VCaP (cell line): ENCODE results near the gene SPAG6.

Experiments used
- H3K27ac ChIP-seq: fragments of 450-650 bp; 2 replicates; pipeline ENCODE4 v1.5.1; 2017
- TF ChIP-seq, protein P1 (sequence below): fragments of 450-650 bp; conservative IDR thresholded peaks from 2 replicates; pipeline ENCODE4 v1.5.1; 2017; ENCODE audit warnings: mild to moderate bottlenecking, moderate library complexity

Gene SPAG6

DNA sequence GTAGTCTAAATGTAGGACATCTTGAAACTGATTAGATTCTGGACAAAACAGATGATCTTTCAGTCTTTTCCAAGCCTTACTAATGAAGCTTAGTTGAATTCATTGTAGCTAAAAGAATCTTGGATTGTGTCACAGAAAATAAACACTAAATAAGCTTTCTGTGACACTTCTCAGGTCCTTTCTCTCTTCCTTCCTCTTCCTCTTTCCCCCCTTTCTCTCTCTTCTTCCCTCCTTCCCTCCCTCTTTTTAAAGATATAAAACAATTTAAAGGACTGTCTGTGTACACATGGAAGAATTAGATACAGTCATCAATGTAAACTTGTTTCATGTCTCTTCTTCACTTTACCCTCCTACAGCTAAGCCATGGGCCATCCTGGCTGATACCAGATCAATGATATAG lies 34.4 kb upstream of the SPAG6 start:
- no peak overlapping the region for H3K27ac ChIP-seq
- TF ChIP-seq, protein P1, sequence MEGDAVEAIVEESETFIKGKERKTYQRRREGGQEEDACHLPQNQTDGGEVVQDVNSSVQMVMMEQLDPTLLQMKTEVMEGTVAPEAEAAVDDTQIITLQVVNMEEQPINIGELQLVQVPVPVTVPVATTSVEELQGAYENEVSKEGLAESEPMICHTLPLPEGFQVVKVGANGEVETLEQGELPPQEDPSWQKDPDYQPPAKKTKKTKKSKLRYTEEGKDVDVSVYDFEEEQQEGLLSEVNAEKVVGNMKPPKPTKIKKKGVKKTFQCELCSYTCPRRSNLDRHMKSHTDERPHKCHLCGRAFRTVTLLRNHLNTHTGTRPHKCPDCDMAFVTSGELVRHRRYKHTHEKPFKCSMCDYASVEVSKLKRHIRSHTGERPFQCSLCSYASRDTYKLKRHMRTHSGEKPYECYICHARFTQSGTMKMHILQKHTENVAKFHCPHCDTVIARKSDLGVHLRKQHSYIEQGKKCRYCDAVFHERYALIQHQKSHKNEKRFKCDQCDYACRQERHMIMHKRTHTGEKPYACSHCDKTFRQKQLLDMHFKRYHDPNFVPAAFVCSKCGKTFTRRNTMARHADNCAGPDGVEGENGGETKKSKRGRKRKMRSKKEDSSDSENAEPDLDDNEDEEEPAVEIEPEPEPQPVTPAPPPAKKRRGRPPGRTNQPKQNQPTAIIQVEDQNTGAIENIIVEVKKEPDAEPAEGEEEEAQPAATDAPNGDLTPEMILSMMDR = no peak

DNA sequence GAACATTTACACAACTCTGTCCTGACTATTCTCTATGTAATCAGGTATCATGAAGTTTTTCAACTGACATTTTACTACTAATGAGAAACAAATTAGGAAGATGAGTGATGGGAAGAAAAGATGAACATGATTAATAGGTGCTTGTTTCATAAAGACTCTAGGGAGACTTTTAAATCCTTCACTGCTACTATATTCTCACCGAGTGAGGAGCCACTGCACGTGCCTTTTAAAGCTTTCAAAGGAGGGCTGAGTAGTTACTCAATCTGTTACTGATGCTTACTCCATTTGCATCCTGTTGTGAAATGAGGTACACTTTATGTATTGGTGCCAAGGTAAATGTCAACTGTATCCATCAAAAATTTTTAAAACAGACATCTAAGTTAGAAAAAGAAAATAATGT lies 30.4 kb upstream of the SPAG6 start:
- H3K27ac ChIP-seq = no peak overlapping the region
- TF ChIP-seq, protein P1 = no peak

DNA sequence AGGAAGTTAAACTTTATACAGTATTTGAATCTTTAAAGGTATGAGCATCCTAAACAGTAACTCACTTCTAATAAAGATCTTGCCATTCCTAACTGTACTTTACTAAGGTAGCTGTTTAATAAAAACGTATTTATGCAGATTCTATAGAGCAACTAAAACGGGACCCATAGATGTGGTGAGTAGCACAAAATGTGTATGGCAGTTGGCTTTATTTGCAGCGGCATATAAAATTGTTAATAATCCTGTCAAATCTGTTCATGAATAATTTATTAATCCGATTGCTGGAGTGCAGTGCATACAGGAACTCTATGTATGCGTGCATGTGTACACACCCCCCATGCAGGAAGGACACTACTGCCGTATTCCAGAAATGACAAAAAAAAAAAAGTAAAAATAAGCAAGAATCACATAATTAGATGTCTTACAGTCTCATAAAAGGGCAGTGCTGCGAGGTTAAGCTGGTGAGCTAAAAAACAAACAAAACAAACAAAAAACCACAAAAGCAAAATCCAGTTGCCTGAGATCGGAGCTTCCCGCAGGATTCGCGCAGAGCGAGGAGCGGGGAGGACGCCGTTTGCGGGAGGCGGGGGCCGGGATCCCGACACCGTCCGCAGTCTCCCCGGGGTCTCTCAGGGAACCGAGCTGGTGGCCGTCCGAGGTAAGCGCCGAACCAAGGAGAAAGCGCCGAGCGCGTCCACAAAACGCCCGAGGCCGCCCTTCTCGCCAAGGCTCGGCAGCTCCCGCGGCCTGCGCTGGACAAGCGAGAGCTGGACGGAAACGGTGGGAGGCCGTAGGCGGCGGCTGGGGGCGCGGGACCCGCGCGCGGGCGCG lies 29.6 kb upstream of the SPAG6 start:
- H3K27ac ChIP-seq = peak overlapping the region; percentile 94
- TF ChIP-seq, protein P1 = no peak

DNA sequence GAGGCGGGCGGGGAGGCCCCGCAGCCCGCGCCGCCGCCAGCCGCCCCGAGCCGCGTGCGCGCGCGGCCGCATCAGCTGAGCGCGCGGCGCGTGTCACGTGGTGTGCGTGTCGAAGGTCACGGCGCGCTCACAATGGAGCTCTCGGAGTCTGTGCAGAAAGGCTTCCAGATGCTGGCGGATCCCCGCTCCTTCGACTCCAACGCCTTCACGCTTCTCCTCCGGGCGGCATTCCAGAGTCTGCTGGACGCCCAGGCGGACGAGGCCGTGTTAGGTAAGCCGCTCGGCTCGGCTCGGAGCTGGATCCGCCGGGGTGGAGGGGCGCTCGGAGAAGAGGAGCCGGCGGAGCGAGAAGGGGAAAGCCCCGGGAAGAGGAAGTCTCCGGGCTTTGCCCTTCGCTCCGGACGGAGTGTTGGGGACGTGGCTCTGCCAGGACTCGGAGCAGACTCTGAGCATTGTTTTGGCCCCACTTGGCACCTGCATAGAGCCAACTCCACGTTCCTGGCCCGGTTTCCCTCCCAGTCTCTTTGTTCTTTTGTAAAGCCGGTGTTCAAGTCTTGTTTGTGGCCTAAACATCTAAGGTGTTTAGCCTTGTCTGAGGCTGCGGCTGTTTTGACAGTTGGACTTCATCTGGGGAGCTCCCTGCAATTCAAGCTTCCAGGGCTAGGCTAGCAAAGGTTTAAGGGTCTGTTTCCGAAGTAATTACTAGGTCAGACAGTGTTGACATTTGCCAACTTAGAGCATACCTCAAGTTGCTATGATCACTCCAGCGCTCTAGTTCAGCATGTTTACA lies 28.8 kb upstream of the SPAG6 start, which contains the start of gene COMMD3:
COMMD3 (plus strand) TSS at position 103 of the 790 bp plus-strand sequence; CDS start at position 133, 30 bp downstream.
- H3K27ac ChIP-seq = peak within 1 kb of the TSS; percentile 94
- TF ChIP-seq, protein P1 = no peak

DNA sequence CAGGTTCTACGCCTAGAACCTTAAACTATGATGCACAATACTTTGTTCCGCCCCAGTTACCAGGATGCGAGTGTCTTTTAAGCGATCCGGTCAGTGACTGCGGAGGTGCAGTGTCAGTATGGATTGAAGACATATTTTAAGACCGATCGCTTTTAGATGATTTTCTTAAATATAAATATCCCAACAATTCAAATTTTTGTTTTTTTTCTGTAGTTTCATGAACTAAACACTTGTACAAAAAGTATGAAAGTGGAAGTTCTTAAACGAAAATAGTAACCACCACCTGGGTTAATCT lies 28.3 kb upstream of the SPAG6 start:
- TF ChIP-seq, protein P1 = no peak
- peak overlapping the region; percentile 94 for H3K27ac ChIP-seq

DNA sequence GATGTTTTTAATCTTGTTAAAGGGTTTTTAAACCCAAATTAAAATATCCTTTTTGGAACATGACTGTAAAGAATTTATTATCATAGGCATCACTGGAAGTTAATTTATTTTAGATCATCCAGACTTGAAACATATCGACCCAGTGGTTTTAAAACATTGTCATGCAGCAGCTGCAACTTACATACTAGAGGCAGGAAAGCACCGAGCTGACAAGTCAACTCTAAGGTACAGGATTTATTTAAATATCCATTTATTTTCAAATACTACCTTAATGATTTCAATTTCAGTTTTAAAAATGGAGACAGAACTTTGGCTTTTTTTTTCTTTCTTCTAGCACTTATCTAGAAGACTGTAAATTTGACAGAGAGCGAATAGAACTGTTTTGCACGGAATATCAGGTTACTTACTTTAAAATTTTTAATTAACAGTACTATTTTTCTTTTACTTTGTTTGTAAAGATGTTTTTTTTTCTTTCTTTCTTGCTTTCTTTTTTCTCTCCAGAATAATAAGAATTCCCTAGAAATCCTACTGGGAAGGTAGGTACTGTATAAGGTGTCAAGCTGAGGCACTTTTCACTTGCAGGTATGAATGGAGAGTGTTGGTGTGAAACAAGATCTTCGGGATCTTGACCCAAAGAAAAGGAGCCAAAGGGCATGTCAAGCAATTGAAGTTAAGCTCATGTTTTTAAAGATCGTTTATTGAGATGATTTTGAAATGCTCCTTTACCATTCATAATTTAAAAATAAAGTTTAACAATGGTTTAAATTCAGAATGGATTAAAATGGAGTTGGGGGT lies 27.3 kb upstream of the SPAG6 start:
- TF ChIP-seq, protein P1 = no peak
- H3K27ac ChIP-seq = no peak overlapping the region; the same call in 1 of the 2 replicates

DNA sequence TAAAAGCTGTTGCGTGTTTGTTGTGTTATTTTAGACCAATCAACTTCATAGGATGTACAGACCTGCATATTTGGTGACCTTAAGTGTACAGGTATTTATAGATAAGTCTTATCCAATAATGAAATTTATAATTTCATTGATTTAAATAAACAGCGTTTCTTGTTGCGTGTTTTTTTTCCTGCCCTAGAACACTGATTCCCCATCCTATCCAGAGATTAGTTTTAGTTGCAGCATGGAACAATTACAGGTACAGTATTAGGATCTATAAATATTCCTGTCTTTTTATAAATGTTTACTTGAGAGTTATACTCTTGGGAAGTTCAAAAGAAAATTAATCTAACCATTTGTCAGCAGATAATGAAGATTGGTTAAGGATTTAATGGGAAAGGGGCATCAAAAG lies 26.5 kb upstream of the SPAG6 start:
- H3K27ac ChIP-seq = no peak overlapping the region
- TF ChIP-seq, protein P1 = no peak
